GM19455 (cell line): ENCODE data around the gene DENND2D.
A peak's percentile ranks its signal among the peaks of the same experiment; 100 is the strongest.
"Not testable (repeated sequence)": the region's sequence is repeated elsewhere in the genome, so short reads cannot be mapped to it uniquely, and the experiment has no call there.

Source experiments
- ATAC-seq: cut with Tn5 transposase; IDR thresholded peaks from one replicate; pipeline ENCODE4 v1.9.1; 2021; ENCODE audit not compliant: unreplicated experiment

Gene DENND2D

DNA sequence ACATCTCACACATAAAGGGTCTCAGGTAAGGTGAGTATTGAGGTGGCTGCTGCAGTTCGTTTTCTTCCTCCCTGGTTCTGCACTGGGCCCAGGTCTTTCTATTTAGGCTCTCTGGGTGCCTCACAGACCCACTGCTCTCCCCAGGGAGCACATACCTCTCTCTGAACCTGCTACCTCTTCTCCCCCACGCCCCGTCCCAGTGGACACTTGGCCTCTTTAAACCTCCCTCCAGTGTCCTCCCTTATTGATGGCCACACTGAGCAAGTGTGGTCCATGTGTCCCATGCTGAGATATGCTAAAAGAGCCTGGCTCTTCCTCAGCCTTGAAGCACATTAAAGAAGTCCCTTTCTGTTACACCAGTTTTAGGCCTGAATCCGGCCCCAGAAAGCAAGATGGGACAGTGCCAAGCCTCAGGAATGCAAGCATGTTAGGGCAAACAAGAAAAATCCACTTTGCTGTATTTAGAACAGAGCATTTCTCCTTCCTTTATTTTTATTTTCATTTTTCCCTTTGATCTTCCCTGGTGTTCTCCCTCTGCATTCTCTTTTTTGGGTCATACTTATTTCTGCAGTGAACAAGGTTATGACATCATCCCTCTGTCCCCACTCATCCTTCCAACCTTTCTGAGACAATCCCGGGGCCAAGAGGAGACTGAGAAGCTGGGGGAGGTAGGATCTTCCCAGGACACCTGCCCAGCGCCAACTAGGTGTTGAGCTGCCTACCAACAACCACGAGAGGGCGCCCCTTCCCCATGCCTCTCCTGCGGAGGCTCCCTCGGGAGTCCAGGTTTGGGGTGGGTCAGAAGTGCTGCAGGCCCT, 22.1 kb upstream of the DENND2D start:
- ATAC-seq = no peak

DNA sequence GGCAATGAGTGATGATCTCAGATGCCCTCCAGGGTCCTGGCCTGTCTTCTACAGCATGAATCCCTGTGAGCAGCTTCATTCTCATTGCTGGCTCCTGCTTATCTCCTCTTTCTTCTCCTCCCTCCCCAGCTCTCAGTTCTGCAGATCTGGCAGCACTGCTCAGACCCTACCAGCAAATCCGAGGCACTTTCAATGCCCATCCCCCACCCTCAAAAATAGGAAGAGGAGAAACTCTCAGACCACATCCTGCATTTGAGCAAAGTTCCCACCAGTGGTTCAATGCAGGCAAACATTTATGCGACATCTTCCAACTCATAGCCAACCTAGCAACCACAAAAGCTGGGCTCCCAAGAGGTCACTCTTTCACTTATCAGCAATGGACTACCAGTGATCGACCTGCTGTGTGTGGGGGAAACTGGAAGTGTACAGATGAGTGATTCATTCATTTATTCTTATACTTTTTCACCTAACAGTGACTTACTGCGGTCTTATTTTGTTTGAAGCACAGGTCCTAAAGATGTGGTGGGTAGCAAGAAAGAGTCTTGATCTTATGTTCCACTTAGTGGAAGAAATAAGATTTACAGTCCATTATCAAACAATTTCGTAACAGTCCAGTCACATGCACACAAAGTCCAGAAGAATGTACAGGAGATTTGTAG, 21.3 kb upstream of the DENND2D start:
- ATAC-seq = peak; percentile 63

DNA sequence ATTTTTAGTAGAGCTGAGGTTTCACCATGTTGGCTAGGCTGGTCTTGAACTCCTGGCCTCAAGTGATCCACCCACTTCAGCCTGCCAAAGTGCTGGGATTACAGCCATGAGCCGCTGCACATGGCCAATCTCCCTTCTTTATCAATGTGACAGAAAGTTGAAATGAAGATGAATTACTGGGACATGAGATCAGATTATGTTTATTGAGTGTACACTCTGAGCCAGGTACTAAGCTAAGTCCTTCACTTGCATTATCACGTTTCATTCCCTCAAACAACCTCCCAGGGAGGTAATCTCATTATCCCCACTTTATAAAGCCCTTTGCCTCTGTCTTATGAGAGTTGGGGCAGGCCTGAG, 20.8 kb upstream of the DENND2D start:
- no peak for ATAC-seq

DNA sequence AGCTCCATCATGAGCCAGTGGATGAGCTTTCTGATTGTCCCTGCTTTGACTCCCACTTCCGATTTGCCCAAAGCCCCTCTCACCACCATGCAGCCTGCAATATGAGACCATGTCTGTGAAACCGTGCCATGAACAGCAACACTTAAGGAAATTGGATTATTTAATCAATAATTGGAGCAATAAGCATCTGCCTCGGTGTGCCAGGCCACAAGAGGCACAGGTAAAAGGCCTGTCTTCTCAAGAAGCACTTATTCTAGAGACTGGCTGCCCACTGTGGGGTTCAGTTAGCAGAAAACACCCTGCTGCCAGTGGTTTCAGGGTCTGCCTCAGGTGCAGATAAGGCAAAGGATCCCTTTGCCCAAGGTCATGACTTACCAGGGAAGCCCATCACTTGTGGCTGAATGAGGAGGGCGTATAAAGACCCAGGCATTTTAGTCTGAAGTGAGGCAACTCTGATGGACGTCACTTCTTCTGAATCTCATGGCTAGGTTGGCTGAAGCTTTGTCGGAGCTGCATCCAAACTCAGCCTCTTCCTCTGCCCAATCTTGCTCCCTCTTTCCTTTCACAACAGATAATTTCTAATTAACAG, 19.9 kb upstream of the DENND2D start:
- ATAC-seq = no peak

DNA sequence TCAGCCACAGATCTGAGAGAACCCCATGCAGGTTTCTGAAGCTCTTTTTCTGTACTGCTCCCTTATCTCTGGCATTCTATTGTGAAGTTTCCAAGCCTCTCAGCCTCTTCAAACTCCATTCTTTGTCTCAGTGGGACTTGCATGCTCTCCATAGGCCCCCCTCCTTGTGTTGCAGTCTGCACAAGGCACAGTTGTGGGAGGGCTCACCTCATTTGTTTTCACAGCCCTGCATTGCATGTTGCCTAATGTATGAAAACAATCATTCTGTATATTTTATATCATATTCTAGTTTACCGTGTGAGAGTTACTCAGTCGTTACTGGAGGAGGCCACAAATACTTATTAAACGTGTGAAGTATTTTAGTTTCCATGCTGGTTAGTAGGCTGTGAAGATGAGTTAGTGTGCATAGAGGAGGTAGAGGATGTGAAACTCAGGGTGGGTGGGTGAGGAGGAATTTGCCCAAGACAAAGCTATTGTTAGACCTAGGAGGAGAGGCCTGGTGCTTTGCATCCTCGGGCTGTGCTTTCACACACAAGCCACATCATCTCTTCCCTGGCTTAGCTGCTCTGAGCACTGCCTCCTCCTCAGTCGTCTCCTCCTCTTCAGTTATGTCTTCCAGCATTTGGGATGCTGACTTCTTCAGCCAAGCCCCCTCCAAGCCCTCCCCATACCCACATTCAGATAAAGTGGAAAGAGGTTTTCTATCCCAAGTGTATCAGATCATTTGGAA, 19.3 kb upstream of the DENND2D start:
- peak; percentile 29 for ATAC-seq

DNA sequence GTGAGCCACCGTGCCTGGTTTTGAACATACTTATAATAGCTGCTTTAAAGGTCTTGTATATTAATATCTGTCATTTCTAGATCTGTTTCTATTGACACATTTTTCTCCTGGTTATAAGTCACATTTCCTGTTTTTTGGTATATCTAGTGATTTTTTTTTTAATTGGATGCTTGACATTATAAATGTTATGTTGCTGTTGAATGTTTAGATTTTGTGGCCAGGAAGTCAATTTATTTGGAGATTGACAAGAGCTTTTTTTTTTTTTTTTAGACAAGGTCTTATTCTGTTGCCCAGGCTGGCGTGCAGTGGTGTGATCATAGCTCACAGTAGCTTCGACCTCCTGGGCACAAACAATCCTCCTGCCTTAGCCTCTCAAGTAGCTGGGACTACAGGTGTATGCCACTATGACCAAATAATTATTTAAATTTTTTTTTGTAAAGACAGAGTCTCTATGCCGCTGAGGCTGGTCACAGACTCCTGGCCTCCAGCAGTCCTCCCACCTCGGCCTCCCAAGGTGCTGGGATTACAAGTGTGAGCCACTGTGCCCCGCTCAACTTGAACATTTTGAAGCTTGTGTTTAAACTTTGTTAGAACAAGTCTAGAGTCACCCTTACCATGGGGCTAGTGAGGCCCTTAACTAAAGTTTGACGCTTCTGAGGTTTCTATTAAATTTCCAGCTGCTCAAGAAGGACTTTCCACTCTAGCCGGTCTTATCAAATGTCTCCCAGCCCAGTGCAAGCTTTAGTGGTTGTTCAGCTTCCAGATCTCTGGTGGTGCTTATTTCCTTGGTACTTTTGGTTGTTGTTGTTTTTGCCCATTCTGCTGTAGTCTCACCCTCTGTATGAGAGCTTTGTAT, 18.5 kb upstream of the DENND2D start:
- no peak for ATAC-seq

DNA sequence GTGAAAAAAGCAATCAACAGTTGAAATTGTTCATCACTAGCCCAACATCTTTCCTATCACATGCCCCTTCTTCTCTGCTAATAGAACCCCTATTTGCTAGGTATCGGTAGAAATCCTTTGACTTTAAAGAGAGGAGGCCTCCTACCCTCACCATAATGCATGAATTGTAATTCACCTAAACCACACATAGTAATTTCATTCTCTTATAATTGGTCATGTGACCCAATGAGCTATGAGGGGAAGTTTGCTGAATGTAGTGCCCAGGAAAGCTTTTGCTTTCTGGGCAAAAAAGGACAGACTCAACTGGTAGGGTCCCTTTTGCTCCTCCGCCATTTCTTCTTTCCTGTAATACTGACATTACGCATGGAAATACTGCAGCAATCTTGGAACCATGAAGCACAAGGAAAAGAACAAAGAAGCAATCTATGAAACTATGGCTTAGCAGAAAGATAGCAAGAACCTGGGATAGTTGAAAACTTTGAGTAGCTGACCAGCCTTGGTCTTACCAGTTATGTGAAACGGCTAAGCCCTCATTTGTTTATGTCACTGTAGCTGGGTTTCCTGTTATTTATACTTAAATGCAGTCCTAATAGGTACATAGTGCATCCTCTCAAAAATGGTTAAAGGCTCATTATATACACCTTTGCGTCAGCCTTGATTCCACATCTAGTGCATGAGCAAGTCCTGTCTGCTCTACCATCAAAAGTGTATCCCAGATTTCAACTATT, 16.9 kb upstream of the DENND2D start:
- ATAC-seq = no peak

DNA sequence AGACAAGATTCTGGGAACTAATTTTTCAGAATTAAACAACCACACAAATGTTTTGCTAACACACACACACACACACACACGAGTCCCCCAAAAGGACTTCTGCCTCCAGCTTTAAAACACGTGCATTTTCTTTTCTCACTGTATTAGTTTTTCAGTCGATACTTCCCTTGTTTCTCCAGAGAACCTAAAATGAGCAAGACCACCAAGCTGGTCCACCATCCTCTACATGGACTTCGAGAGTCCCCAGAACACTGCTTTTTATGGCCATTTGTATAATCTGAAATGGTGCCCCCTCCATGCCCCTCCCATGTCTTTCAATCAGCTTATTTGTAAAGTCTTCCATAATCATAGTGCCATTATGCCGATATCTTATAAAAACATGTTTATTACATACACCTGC, 16.3 kb upstream of the DENND2D start:
- ATAC-seq = no peak

DNA sequence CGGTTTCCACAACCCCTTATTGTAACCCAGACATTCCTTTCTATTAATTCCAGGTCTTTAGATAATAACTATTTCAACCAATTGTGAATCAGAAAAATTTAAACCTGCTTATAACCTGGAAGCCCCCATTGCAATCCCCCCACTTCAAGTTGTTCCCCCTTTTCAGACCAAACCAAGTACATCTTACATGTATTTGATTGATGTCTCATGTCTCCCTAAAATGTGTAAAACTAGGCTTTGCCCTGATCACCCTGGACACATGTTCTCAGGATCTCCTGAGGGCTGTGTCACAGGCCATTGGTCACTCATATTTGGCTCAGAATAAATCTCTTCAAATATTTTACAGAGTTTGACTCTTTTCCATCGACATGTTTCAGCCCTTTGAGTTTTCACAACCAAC, 14.8 kb upstream of the DENND2D start:
- ATAC-seq = not testable (repeated sequence)

DNA sequence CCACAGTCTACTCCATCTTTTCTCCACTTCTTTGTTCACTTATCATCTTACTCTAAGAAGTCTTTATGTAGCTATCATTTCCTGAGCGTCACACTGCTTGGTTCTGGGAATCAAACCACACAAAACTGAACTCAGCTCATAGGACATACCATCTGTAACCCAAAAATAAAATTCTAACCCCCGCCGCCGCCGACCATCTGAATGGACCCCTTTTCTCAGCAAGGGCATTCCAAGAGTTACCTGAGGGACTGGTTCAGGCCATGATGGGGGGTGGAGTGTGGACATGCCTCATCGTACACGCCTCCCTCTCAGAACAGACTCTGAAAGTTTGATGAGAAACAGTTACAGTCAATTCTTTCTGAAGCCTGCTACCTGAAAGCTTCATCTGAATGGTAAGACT, 14.4 kb upstream of the DENND2D start:
- ATAC-seq = no peak

DNA sequence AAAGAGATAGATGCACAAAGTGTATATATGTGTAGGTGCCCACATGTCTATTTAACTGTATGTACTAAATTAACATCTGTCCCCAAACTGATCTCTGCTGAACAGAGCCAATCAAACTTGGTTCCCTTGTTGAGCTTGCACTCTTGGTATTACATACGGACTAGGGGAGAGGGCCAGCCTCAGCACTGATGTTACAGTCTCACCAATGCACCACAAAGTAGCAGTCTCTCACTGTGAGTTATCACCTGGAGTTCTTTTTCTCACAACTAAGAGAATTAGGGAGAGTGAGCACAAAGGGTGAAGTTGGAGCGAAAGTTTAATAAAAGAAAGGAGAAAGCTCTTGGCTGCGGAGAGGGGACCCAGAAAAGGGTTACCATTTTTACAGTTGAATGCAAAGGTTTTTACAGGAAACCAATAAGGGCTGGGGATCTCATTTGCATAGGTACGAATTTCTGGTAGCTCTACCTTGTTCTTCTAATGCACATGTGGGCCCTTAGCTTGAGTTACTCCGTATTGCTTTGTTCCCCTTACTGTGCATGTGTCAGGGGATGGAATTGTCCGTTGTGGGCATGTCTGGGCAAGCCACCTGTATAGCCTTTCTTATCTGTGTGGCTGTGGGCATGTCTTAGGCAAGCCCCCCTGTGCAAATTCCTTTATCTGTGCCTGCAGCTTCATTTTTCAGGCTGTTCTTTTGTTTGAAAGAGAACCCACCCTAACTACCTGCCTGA, 13.8 kb upstream of the DENND2D start:
- no peak for ATAC-seq

DNA sequence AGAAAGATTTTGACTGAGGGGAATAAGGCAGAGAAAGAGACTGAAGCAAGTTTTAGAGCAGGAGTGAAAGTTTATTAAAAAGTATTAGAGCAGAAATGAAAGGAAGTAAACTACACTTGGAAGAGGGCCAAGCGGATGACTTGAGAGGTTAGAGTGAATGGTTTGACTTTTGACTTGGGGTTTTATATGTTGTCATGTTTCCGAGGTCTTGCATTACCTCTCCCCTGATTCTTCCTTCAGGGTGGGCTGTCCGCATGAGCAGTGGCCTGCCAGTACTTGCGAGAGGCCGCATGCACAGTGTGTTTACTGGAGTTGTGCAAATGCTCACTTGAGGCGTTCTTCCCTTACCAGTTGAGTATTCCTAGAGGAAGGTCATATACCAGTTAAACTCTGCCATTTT, 13.0 kb upstream of the DENND2D start:
- no peak for ATAC-seq

DNA sequence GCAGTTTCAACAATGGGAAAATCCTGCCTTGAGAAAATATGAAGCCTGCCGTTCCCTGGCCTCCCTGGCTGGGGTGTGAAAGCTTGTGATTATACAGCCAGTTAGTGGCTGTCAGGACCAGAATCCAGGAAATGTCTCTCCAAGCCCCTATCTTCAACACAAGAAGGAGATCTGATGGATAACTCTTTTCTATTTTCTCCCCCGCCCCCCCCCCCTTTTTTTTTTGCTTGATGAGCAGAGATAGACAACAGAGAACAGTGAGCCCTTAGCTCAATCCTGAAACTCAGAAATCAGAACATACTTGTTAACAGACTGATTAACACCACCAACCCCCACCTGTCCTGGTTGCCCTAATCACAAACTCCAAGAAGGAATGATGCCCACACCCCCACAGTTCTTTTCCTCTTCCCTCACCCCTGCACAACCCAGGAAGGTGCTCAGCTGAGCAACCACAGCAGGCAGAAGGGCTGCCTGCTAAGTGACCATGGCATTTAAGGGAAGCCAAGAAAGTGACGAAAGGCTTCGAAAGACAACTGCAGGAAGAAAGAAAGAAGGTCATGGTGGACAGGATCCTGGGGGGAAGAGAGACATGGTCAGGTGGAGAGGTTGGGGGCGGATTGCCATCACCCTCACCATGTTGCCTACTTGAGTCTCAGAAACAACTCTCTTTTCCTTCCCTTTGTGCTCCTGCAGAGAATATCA, 12.3 kb upstream of the DENND2D start:
- ATAC-seq = no peak

DNA sequence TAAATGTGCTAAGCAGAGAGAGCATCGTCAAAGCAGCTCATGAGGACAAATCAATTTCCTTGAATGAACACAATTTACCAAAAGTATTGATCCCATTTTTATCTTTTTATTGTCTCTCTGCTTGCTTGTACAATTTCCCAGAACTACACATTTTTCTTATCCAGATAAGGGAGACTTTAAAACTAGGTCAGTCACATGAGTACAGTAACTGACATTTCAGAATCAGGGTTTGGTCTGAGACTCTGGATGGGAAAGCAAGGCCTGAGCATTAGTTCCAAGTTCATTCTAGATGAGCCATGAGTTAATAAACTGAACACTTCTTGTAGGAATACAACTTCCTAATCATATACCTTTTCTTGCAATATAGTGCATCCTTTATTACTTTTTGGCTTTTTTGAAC, 11.5 kb upstream of the DENND2D start:
- no peak for ATAC-seq

DNA sequence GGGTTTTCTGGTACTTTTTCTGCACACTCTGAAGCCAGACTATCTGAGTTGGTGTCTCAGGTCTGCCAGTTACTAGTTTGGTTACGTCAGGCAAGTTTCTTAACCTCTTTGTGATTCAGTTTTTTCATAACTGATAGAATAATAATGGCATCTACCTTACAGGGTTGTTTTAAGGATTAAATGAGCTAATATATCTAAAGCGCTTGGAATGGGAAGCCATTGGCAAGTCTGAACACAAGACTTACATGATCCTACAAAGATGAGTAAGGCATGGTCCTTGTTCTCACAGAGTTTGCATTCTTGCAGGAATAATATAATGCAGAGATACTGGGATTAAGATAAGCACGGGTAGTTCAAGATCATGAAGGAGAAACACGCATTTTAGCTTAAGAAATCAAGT, 9.2 kb upstream of the DENND2D start:
- no peak for ATAC-seq

DNA sequence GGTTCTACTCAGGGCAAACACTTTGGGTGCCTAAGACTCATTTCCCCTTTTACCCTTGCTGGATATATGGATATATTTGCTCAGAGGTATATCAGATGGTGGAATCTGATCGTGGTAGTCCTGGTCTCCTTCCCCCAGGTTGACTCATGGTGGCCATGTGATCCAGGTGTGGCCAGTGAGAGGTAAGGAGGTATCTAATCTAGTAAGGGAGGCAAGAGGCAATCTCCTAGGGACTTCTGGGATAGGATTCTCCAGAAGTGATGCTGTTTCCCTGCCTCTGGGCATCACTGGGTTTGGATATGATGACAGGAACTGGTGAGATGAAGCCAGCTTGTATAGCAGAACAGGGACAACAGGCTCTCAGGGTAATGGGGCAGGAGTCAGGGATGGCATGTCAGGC, 8.5 kb upstream of the DENND2D start:
- ATAC-seq = no peak

DNA sequence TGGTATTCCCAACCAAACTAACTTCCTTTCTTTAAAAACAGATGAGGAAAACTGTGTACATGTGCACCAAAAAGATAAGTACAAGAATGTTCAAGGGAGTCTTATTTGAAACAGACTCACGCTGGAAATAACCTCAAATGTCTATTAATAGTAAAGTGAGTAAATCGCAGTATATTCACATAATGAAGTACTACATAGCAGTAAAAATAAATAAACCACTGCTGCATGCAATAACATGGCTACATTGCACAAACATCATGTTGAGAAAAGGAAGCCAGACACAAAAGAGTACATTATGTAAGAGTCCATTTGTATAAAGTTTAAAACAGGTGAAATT, 5.2 kb upstream of the DENND2D start:
- no peak for ATAC-seq

DNA sequence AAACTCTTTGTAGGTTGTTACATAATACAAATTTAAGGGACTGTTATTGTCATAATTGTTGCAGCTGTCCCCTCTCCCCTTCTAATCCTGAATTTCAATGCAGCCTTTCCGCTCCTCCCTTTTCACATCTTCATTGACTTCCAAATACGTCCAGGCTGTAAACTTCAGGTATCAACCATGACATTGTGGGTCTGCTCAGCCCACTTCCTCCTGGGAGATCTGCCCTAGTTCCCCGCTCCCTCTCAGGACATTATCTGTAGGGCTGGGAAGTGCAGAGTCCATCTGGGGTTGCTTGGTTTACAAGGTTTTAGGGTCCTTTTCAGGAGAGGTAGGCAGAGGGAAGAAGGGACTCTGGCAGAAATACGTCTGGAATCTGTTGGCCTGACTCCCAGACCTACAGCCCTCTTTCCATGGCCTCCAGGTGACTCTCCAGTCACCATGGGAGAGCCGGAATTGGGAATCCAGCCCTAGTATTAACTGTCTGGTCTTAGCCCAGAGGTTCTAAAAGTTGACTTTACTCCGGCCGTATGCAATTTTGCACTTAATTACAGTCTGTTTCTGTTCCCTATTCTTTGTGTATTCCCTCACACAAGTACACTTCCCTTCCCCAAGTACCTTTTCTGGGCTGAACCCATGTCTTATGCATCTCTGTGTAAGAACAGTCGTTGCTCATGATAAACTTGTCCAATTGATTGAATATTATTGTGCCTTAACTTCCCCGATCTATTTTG, 4.7 kb upstream of the DENND2D start:
- ATAC-seq = no peak
